AG09309 (cell line): ENCODE measurements around the gene P3H2.

Experiments
- DNase-seq: peaks from one replicate; pipeline ENCODE4 v3.0.0-alpha.2; 2010; ENCODE audit warnings: low read depth
- H3K4me3 ChIP-seq: 2 replicates; pipeline ENCODE4 v1.5.1; 2011; ENCODE audit warnings: mild to moderate bottlenecking, low read depth, low read length, moderate library complexity; ENCODE audit not compliant: control insufficient read depth
- TF ChIP-seq, protein P1 (sequence below): IDR thresholded peaks from 2 replicates; pipeline ENCODE4 v1.5.1; 2011; ENCODE audit warnings: mild to moderate bottlenecking, low read depth, low read length, inconsistent platforms; ENCODE audit not compliant: insufficient read depth, control insufficient read depth; ENCODE audit errors: missing control alignments

P3H2 gene

DNA sequence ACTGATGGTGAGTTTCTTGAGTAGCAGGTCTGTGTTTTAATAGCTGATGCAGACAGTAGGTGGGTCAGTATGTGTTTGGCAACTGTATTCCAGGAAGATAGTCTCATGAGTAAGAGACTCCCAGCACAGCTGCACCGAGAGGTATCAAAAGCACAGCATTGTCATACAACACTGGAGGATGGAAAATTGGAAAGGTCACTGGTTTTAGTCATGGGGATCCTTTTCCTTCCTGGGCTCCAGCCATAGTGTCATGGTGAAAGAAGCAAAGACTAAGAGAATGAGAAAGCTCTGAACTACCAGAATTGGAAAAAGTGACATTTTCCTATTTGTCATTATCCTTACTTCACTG lies 61.5 kb downstream of the P3H2 start:
- no peak overlapping the region for H3K4me3 ChIP-seq
- TF ChIP-seq, protein P1, sequence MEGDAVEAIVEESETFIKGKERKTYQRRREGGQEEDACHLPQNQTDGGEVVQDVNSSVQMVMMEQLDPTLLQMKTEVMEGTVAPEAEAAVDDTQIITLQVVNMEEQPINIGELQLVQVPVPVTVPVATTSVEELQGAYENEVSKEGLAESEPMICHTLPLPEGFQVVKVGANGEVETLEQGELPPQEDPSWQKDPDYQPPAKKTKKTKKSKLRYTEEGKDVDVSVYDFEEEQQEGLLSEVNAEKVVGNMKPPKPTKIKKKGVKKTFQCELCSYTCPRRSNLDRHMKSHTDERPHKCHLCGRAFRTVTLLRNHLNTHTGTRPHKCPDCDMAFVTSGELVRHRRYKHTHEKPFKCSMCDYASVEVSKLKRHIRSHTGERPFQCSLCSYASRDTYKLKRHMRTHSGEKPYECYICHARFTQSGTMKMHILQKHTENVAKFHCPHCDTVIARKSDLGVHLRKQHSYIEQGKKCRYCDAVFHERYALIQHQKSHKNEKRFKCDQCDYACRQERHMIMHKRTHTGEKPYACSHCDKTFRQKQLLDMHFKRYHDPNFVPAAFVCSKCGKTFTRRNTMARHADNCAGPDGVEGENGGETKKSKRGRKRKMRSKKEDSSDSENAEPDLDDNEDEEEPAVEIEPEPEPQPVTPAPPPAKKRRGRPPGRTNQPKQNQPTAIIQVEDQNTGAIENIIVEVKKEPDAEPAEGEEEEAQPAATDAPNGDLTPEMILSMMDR = no peak
- DNase-seq = no peak

DNA sequence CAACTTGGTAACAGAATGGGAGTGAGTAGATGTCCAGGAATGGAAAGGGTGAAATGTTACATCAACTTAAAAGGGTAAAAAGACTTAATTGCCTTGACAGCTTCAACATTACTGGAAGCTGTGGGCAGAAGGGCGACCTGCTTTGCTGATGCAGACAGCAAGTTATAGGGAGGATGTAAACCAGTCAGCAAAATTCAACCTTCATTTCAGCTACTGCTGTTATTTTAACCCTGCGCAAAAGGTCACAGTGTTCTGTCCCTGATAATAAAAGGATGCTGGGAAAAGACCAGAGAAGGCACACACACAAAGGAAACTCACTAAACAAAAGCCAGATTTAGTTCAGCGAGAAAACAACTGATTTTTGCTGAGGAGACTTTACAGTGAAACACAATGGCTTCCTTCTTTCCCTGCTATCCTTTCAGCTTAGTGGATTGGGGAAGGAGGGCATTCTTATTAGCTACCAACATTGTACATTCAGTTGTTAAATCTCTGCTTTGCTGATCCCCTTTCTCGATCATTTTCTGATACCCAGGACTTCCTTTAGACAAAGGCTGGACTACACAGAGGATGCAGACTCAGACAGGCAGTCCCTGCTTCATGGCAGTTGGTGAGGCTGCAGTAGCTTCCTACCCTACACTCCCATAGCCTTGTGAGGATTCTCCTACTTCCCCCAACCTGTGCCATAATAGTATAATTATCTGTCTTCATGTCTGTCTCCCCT lies 62.0 kb downstream of the P3H2 start:
- TF ChIP-seq, protein P1 = no peak
- DNase-seq = no peak
- H3K4me3 ChIP-seq = no peak overlapping the region

DNA sequence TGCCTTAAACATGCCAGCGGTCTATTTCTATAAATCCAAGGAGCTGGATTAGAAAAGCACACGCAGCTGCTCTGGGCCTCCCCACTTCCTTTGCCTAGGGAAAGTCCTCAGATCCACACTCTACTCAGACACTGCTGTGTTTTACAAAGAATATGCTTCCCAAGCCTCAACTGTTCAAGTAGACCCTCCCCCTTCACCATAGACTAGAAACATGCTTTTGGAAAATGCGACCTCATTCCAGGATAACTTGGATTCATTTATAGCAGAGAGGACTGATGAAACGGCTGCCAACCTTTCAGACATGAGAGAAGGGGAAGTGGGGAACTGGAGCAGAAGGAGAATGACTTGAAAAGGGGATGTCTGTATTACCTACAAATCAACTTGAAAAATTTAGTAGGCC lies 64.0 kb downstream of the P3H2 start:
- H3K4me3 ChIP-seq = no peak overlapping the region
- no peak for DNase-seq
- TF ChIP-seq, protein P1 = no peak

DNA sequence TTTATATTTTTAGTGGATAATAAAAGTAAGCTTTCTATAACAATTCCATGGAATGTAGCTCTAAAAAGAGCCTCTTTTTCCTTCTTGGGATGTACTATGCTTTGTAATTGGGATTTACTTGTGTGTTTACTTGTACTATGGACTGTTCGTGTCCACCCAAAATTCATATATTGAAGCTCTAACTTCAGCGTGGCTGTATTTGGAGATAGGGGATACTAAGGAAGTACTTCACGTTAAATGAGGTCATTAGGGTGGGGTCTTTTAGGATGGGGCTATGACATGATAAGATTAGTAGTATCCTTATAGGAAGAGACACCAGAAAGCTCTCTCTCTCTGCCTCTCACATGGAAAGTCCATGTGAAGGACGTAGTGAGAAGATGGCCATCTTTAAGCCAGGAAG lies 64.9 kb downstream of the P3H2 start:
- no peak overlapping the region for H3K4me3 ChIP-seq
- no peak for DNase-seq
- TF ChIP-seq, protein P1 = no peak

DNA sequence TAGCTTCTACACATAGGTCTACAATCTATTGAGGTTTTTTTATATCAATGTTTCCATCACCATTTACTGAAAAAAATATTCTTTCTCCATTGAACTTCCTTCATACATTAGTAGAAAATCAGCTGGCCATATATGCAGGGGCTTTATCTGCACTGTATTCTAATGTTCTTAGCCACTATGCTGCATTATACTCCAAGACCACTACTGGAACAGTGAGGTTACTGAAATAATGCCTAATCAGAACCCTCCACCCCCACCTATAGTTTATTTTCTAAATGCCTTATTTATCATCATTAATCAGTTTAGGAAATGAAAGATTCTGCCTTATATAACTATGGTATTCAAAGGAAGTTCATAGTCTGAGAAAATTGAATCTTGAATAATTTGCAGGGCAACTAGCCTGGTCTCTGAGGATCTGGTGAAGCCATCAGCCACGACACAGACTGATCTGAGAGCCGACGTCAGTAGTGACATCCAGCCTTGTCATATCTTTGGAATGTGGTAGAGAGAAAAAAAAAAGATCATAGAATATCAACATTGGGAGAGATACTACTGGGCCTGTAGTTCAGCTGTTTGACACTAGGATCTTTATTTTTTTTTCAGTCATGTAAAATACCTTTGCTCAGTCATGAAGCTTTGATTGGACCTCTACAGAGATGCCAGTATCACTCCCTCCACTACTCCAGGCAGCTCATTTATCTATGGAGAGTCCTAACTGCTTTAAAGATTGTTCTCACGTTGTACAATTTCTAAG lies 66.6 kb downstream of the P3H2 start:
- no peak for DNase-seq
- H3K4me3 ChIP-seq = no peak overlapping the region
- TF ChIP-seq, protein P1 = peak; percentile 20

DNA sequence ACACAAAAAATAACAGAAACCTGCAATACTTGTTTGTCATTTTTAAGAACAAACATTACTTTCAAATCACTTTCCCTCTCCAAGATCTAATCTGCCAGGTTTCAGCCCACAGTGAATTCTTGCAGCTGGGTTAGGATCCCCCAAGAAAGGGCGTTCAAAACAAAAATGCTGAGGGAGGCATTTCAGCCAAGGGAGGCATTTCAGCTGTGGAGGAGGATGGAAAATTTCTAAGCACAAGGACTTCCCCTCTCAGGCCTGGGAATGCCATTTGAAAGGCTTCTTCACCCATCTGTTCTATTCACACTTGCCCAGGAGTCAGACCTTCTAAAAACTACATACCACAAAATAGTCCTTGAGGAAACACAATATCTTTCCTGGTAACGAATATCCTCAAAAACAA lies 69.1 kb downstream of the P3H2 start:
- TF ChIP-seq, protein P1 = no peak
- no peak for DNase-seq
- H3K4me3 ChIP-seq = no peak overlapping the region

DNA sequence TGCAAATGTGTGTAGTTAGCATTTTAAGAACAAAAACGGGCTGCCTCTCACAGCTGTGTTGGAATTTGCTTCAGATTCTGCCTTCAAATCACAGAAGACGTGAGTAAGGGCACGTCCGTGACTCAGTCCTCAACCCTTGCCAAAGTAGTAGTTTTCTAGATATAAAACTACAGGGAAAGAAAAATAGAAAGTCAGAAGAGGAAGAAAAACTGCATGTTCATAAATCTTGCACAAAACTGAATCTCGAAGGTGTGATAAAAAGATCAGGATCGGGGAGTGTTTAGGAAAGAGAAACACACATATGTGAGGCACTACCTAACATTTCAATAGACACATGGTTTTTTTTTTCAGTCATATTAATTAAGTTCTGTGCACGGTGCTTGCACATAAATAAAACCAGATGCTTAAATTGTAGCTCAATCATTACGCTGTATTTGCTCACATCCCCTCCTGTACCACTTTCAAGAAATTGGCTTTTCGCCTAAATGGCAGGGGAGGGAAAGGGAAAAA lies 71.7 kb downstream of the P3H2 start:
- peak overlapping the region; percentile 36 for H3K4me3 ChIP-seq
- DNase-seq = no peak
- TF ChIP-seq, protein P1 = no peak
